Endothelial cell of umbilical vein (primary cell): ENCODE measurements around the gene DISP2. TPM values are rescaled to one million over a fixed set of nuclear protein-coding genes. Genes with fewer than 3 reads are reported as not detected.

Experiments used
- BruUV-seq: library from RNA; stranded (reverse); fragments of 400-500 nt; replicated peaks from 2 replicates; lab custom pipeline; 2021; lab: Mats Ljungman, UMichigan
- CTCF ChIA-PET: fragments of 300-600, 350-600 bp; sonication (Branson Sonifier 250); formaldehyde crosslinking; loops from one replicate; lab custom pipeline; 2021; ENCODE audit warnings: antibody characterized with exemption, inconsistent platforms; lab: Charles Lee
- POLR2A ChIA-PET: fragments of 300-600, 350-600 bp; sonication (Branson Sonifier 250); formaldehyde crosslinking; loops from one replicate; lab custom pipeline; 2021; ENCODE audit warnings: antibody characterized with exemption, inconsistent platforms; lab: Charles Lee
- DNase-seq: peaks from one replicate; pipeline ENCODE4 v3.0.0-alpha.2; 2011; ENCODE audit warnings: low read depth, low spot score
- FAIRE-seq: peaks from 2 replicates; lab custom pipeline; 2011; peaks lifted over from hg19 to GRCh38; lab: Jason Lieb, UNC
- H2AFZ ChIP-seq: 2 replicates; pipeline ENCODE4 v1.6.0; 2012; ENCODE audit warnings: low read depth, low read length, control low read depth, inconsistent platforms
- H3K27ac ChIP-seq: 2 replicates; pipeline ENCODE4 v1.5.1; 2011; ENCODE audit warnings: low read depth, mild to moderate bottlenecking, control low read depth, low read length, moderate library complexity; ENCODE audit not compliant: insufficient read depth
- H3K27me3 ChIP-seq, 2 experiments: 2 replicates each; pipeline versions ENCODE4 v1.6.0 to v1.6.1; 2011; ENCODE audit warnings: low read length in 2 of 2, mixed read lengths in 1 of 2; ENCODE audit not compliant: control insufficient read depth in 2 of 2, insufficient read depth in 2 of 2
- H3K36me3 ChIP-seq, 2 experiments: 2 replicates in 1 of 2; 3 replicates in 1 of 2; pipeline ENCODE4 v1.5.1; 2011; ENCODE audit warnings: low read length in 2 of 2, mild to moderate bottlenecking in 1 of 2, moderate library complexity in 1 of 2; ENCODE audit not compliant: control insufficient read depth in 2 of 2, insufficient read depth in 2 of 2; ENCODE audit errors: extremely low read depth in 1 of 2
- H3K4me1 ChIP-seq: 3 replicates; pipeline ENCODE4 v1.5.1; 2011; ENCODE audit warnings: mild to moderate bottlenecking, low read length; ENCODE audit not compliant: control insufficient read depth, insufficient read depth; ENCODE audit errors: extremely low read depth
- H3K4me2 ChIP-seq: 2 replicates; pipeline ENCODE4 v1.6.1; 2011; ENCODE audit warnings: low read length, control low read depth, mixed read lengths; ENCODE audit not compliant: insufficient read depth
- H3K4me3 ChIP-seq, 3 experiments: fragments of 200-600 bp in 1 of 3; sonication (generic), shearing (Covaris generic) in 1 of 3; replicated peaks in 1 of 3; 2 replicates each; pipeline ENCODE4 v1.5.1; 2011 to 2016; ENCODE audit warnings: control low read depth in 3 of 3, low read length in 3 of 3, mild to moderate bottlenecking in 2 of 3, inconsistent platforms in 1 of 3, low read depth in 1 of 3, moderate library complexity in 1 of 3; ENCODE audit not compliant: insufficient read depth in 1 of 3
- H3K79me2 ChIP-seq: 2 replicates; pipeline ENCODE4 v1.6.0; 2012; ENCODE audit warnings: low read length, inconsistent platforms; ENCODE audit not compliant: control insufficient read depth, insufficient read depth
- H3K9ac ChIP-seq: replicated peaks from 2 replicates; pipeline ENCODE3; 2011; ENCODE audit warnings: low read length, control low read depth; ENCODE audit not compliant: insufficient read depth; ENCODE audit errors: extremely low read depth
- H3K9me1 ChIP-seq: replicated peaks from 3 replicates; pipeline ENCODE4 v1.6.0; 2011; ENCODE audit warnings: mild to moderate bottlenecking, low read length; ENCODE audit not compliant: control insufficient read depth, insufficient read depth; ENCODE audit errors: extremely low read depth
- H3K9me3 ChIP-seq: replicated peaks from 2 replicates; pipeline ENCODE4 v1.5.1; 2012; ENCODE audit warnings: low read length, inconsistent platforms; ENCODE audit not compliant: control insufficient read depth, insufficient read depth
- H4K20me1 ChIP-seq: replicated peaks from 2 replicates; pipeline ENCODE3; 2011; ENCODE audit warnings: mild to moderate bottlenecking, low read length; ENCODE audit not compliant: control insufficient read depth, insufficient read depth; ENCODE audit errors: extremely low read depth
- EZH2 ChIP-seq: IDR thresholded peaks from 2 replicates; pipeline ENCODE4 v1.6.1; 2012; ENCODE audit warnings: borderline replicate concordance, low read depth, mild to moderate bottlenecking, moderate library complexity, low read length, inconsistent platforms; ENCODE audit not compliant: severe bottlenecking
- FOS ChIP-seq: IDR thresholded peaks from 2 replicates; pipeline ENCODE4 v1.6.1; 2011; ENCODE audit warnings: mild to moderate bottlenecking, low read length, moderate library complexity, borderline replicate concordance; ENCODE audit not compliant: insufficient read depth
- GATA2 ChIP-seq: IDR thresholded peaks from 2 replicates; pipeline ENCODE4 v1.7.0; 2011; ENCODE audit warnings: low read depth, mild to moderate bottlenecking, moderate library complexity, mixed read lengths, low read length; ENCODE audit not compliant: insufficient read length, insufficient read depth
- JUN ChIP-seq: IDR thresholded peaks from 2 replicates; pipeline ENCODE4 v1.6.1; 2011; ENCODE audit warnings: borderline replicate concordance, low read depth; ENCODE audit not compliant: insufficient read length, insufficient read depth
- MYC ChIP-seq: IDR thresholded peaks from one replicate; pipeline ENCODE4 v1.6.1; 2011; ENCODE audit warnings: mild to moderate bottlenecking, low read depth, low read length
- POLR2A ChIP-seq: IDR thresholded peaks from 2 replicates; pipeline ENCODE4 v1.6.1; 2012; ENCODE audit warnings: low read depth, mild to moderate bottlenecking, control low read depth, low read length
- POLR2AphosphoS5 ChIP-seq: IDR thresholded peaks from 2 replicates; pipeline ENCODE4 v1.6.1; 2012; ENCODE audit warnings: low read depth, mild to moderate bottlenecking, control low read depth, low read length, moderate library complexity; ENCODE audit not compliant: insufficient read depth
- dilution Hi-C: fragments of 300-500 bp; cut with MboI; formaldehyde crosslinking; loops from one replicate; pipeline ENCODE4 v1.15.0; 2019; ENCODE audit warnings: low sequenced_read_pairs; ENCODE audit not compliant: extremely low pct_ligation_motif_present
- intact Hi-C: fragments of 100-400 bp; cut with micrococcal nuclease; formaldehyde crosslinking; loops from one replicate; pipeline ENCODE4 v1.10.0; 2022
- polyA plus RNA-seq, 4 experiments: library from polyadenylated mRNA; depleted of rRNA in 3 of 4; stranded (reverse) in 3 of 4; unstranded in 1 of 4; fragments of >200 nt; gene quantifications; 2 replicates each; pipeline versions ENCODE4 v1.2.1 to v1.2.3, GENCODE V29; 2011 to 2012; ENCODE audit warnings: missing spikeins in 1 of 4
- total RNA-seq: library from RNA; stranded (reverse); gene quantifications from 2 replicates; pipeline ENCODE4 v1.2.3, GENCODE V29; 2021
- TF ChIP-seq, protein P1 (sequence below), 2 donors: IDR thresholded peaks; 1 replicate in 1 of 2; 2 replicates in 1 of 2; pipeline ENCODE4 v1.5.1; 2011; ENCODE audit warnings: low read length in 2 of 2, mild to moderate bottlenecking in 2 of 2, moderate library complexity in 2 of 2, control low read depth in 1 of 2, inconsistent platforms in 1 of 2, low read depth in 1 of 2; ENCODE audit not compliant: insufficient read depth in 1 of 2; ENCODE audit errors: extremely low read depth in 1 of 2
- TF ChIP-seq, protein P2 (sequence below): IDR thresholded peaks from 2 replicates; pipeline ENCODE4 v1.6.1; 2011; ENCODE audit not compliant: insufficient read depth, insufficient read length

The DISP2 gene
- total and polyA plus RNA-seq, 2 donors (not counting 3 experiments of a cell fraction or from before 2014, with no cell fraction given), result 0.10 to 1.2 TPM

DNA sequence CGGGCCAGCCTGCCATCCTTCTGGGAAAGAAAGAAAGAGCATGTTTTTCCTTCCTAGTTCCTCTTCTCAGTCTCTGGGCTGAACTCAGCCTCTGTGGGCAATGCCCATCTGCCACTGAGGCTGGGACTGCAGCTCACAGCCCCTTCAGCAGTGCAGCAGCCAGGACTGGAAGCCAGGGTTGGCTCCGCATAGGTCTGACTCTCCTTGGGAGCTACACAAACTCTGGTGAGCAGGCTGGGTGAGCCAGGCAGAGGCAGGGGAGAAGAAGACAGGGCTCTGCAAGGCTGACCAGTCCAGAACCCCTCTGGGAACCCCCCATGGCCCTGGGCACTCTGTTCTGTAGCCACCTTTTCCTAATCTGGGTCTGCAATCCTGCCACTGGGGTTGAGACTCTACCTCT, 3.6 kb downstream of the DISP2 start:
- Histone ChIP-seq H3K4me1 (peaks cover 8% of the 10 kb centered on the region), H3K27ac (no peak overlapping the region), H3K27me3 (peaks cover 6 to 9% of the 10 kb centered on the region in 2 experiments), H3K9ac (no peak overlapping the region), H4K20me1 (no peaks in the 10 kb centered on the region), H2AFZ (no peak overlapping the region), H3K4me2 (no peak overlapping the region), H3K79me2 (no peaks in the 10 kb centered on the region), H3K9me1 (no peaks in the 10 kb centered on the region), H3K9me3 (no peaks in the 10 kb centered on the region), H3K4me3 (no peak overlapping the region), H3K36me3 (no peaks in the 10 kb centered on the region)
- CTCF ChIA-PET, result no interaction called here
- no TSS peak for BruUV-seq
- dilution Hi-C loops, result no loop called here
- POLR2A ChIA-PET, result no interaction called here
- FAIRE-seq, result no peak
- intact Hi-C loops, result no loop called here
- no peak for DNase-seq
- TF ChIP-seq, protein P1, sequence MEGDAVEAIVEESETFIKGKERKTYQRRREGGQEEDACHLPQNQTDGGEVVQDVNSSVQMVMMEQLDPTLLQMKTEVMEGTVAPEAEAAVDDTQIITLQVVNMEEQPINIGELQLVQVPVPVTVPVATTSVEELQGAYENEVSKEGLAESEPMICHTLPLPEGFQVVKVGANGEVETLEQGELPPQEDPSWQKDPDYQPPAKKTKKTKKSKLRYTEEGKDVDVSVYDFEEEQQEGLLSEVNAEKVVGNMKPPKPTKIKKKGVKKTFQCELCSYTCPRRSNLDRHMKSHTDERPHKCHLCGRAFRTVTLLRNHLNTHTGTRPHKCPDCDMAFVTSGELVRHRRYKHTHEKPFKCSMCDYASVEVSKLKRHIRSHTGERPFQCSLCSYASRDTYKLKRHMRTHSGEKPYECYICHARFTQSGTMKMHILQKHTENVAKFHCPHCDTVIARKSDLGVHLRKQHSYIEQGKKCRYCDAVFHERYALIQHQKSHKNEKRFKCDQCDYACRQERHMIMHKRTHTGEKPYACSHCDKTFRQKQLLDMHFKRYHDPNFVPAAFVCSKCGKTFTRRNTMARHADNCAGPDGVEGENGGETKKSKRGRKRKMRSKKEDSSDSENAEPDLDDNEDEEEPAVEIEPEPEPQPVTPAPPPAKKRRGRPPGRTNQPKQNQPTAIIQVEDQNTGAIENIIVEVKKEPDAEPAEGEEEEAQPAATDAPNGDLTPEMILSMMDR (IDR thresholded peaks at IDR 0.05; ENCODE audit: extremely low read depth in 1 of 2, insufficient read depth in 1 of 2, low read depth in 1 of 2, low read length in 2 of 2), result no peak
- TF ChIP-seq FOS, result no peak
- TF ChIP-seq, protein P2, sequence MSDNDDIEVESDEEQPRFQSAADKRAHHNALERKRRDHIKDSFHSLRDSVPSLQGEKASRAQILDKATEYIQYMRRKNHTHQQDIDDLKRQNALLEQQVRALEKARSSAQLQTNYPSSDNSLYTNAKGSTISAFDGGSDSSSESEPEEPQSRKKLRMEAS, result no peak
- TF ChIP-seq POLR2A, result no peak
- no peak for TF ChIP-seq GATA2
- no peak for TF ChIP-seq JUN
- TF ChIP-seq MYC, result no peak
- TF ChIP-seq EZH2, result no peak
- no peak for TF ChIP-seq POLR2AphosphoS5
